WTC11 (cell line): ENCODE results near the gene CDCA8. TPM values are rescaled to one million over a fixed set of nuclear protein-coding genes. Genes with fewer than 3 reads are reported as not detected.

Source experiments
- ATAC-seq: fragments of 200-7000 bp; cut with Tn5 transposase; 2 replicates; pipeline ENCODE4 v1.10.0; 2021; ENCODE audit warnings: mild to moderate bottlenecking, moderate library complexity
- CTCF ChIA-PET: fragments of 300-600 bp; sonication (Branson Sonifier 250); formaldehyde crosslinking; loops from one replicate; lab custom pipeline; 2021; ENCODE audit warnings: antibody characterized with exemption; lab: Charles Lee
- POLR2A ChIA-PET: fragments of 350-600 bp; sonication (Branson Sonifier 250); formaldehyde crosslinking; loops from one replicate; lab custom pipeline; 2021; ENCODE audit warnings: antibody characterized with exemption; lab: Charles Lee
- DNase-seq: peaks from one replicate; pipeline ENCODE4 v3.0.0; 2021; ENCODE audit warnings: low spot score
- H3K27ac Mint-ChIP-seq: 2 replicates; pipeline ENCODE4 v1.8.0; 2021; ENCODE audit warnings: mixed read lengths
- H3K27me3 Mint-ChIP-seq: 2 replicates; pipeline ENCODE4 v1.8.0; 2021; ENCODE audit warnings: low read depth, mild to moderate bottlenecking, moderate library complexity, mixed read lengths
- H3K36me3 Mint-ChIP-seq: 2 replicates; pipeline ENCODE4 v1.8.0; 2021; ENCODE audit warnings: mixed read lengths
- H3K4me1 Mint-ChIP-seq: 2 replicates; pipeline ENCODE4 v1.8.0; 2022; ENCODE audit warnings: mixed read lengths
- H3K4me3 Mint-ChIP-seq: 2 replicates; pipeline ENCODE4 v1.8.0; 2021; ENCODE audit warnings: mild to moderate bottlenecking, moderate library complexity, mixed read lengths
- H3K9me3 Mint-ChIP-seq: 2 replicates; pipeline ENCODE4 v1.8.0; 2021; ENCODE audit warnings: mixed read lengths
- ARID4B ChIP-seq: sonication (generic); formaldehyde crosslinking; IDR thresholded peaks from 2 replicates; pipeline ENCODE4 v1.8.0; 2023; ENCODE audit warnings: missing genetic modification reagents, mild to moderate bottlenecking, borderline replicate concordance
- ATF2 ChIP-seq: sonication (generic); formaldehyde crosslinking; IDR thresholded peaks from 2 replicates; pipeline ENCODE4 v1.8.1; 2022; ENCODE audit warnings: low read depth, missing genetic modification reagents, borderline replicate concordance
- CREB1 ChIP-seq: sonication (generic); formaldehyde crosslinking; IDR thresholded peaks from 2 replicates; pipeline ENCODE4 v1.8.0; 2023; ENCODE audit warnings: mild to moderate bottlenecking, missing genetic modification reagents
- HMGA2 ChIP-seq: fragments of 250-450 bp; sonication (Bioruptor Pico); IDR thresholded peaks from 2 replicates; pipeline ENCODE4 v1.4.0; 2021; ENCODE audit warnings: mild to moderate bottlenecking, moderate library complexity
- MAX ChIP-seq: sonication (generic); formaldehyde crosslinking; IDR thresholded peaks from 2 replicates; pipeline ENCODE4 v1.8.0; 2022; ENCODE audit warnings: mild to moderate bottlenecking, missing genetic modification reagents
- OVOL2 ChIP-seq: fragments of 250-450 bp; sonication (Bioruptor Pico); IDR thresholded peaks from 2 replicates; pipeline ENCODE4 v1.9.0; 2021; ENCODE audit warnings: mild to moderate bottlenecking, borderline replicate concordance
- PRDM15 ChIP-seq: sonication (generic); formaldehyde crosslinking; IDR thresholded peaks from 2 replicates; pipeline ENCODE4 v1.8.0; 2022; ENCODE audit warnings: missing genetic modification reagents
- SMAD4 ChIP-seq: sonication (generic); formaldehyde crosslinking; IDR thresholded peaks from 2 replicates; pipeline ENCODE4 v1.8.0; 2022; ENCODE audit warnings: mild to moderate bottlenecking, missing genetic modification reagents
- SP1 ChIP-seq: sonication (generic); formaldehyde crosslinking; conservative IDR thresholded peaks from 2 replicates; pipeline ENCODE4 v1.8.1; 2022; ENCODE audit warnings: missing genetic modification reagents
- TEAD4 ChIP-seq: sonication (generic); formaldehyde crosslinking; IDR thresholded peaks from 2 replicates; pipeline ENCODE4 v1.8.0; 2022; ENCODE audit warnings: mild to moderate bottlenecking, missing genetic modification reagents
- ZNF532 ChIP-seq: fragments of 250-450 bp; sonication (Bioruptor Pico); IDR thresholded peaks from 2 replicates; pipeline ENCODE4 v1.9.0; 2021; ENCODE audit warnings: mild to moderate bottlenecking, borderline replicate concordance
- total RNA-seq: library from RNA; stranded (reverse); gene quantifications from 3 replicates; pipeline ENCODE4 v1.2.3, GENCODE V29; 2021

Gene CDCA8
- total RNA-seq, 1 experiment from 2014 or later: 47.7 TPM

- peaks cover 16% of the 10 kb centered on the region for H3K4me1 Mint-ChIP-seq
- DNase-seq: no peak
- peaks cover 37% of the 10 kb centered on the region for H3K36me3 Mint-ChIP-seq
- no peaks in the 10 kb centered on the region for H3K9me3 Mint-ChIP-seq
- H3K4me3 Mint-ChIP-seq: peak overlapping the region; percentile 98
- TF ChIP-seq MAX (0 out of 2 replicates have a peak, but pooled peaks have one; percentile 20), ATF2 (CRISPR knock-in tag) (no peak), ARID4B (peak; percentile 62; the same call in 1 of the 2 replicates)
- TF ChIP-seq, all 79 proteins: peak for 2
- Mint-ChIP-seq H3K27me3 (no peaks in the 10 kb centered on the region; the same call in 1 of the 2 replicates), H3K27ac (no peak overlapping the region)
- CTCF ChIA-PET: interaction anchor here (1.2 to 5.7 kb wide), 8 partner anchors 32 to 219 kb away, joined by 3 to 40 read pairs (median 8); partner anchors contain the start of genes DNALI1, EPHA10, GNL2 and MEAF6
- POLR2A ChIA-PET: interaction anchor here (0.5 kb wide), 1 partner anchor 1898 kb away, joined by 4 read pairs; no protein-coding TSS in a partner anchor
- no peak for ATAC-seq
These were observed 489 bp downstream of the CDCA8 start for GRCh38 chr1:37692834-37693175.

GRCh38 chr1:37697090-37697489 is 4.8 kb downstream of the CDCA8 start:
- Mint-ChIP-seq H3K36me3 (peaks cover 63% of the 10 kb centered on the region), H3K27me3 (no peaks in the 10 kb centered on the region), H3K4me1 (no peaks in the 10 kb centered on the region), H3K4me3 (no peak overlapping the region), H3K27ac (no peak overlapping the region), H3K9me3 (no peaks in the 10 kb centered on the region)
- ChIA-PET POLR2A (no interaction called here), CTCF (no interaction called here)
- DNase-seq (no peak), ATAC-seq (no peak)
- no peak for TF ChIP-seq TEAD4 (CRISPR knock-in tag)
- no peak for TF ChIP-seq ZNF532 (CRISPR knock-in tag)
- no peak for TF ChIP-seq OVOL2
- TF ChIP-seq SP1 (CRISPR knock-in tag): no peak
- TF ChIP-seq CREB1 (CRISPR knock-in tag): no peak
- TF ChIP-seq HMGA2 (CRISPR knock-in tag): no peak
- no peak for TF ChIP-seq PRDM15
- no peak for TF ChIP-seq SMAD4 (CRISPR knock-in tag)
